ENCODE results near the gene WDR43. TPM values are rescaled to one million over a fixed set of nuclear protein-coding genes. Genes with fewer than 3 reads are reported as not detected.

The WDR43 gene
- total RNA-seq, 1 donor from 2014 or later = 21.0 TPM

DNA sequence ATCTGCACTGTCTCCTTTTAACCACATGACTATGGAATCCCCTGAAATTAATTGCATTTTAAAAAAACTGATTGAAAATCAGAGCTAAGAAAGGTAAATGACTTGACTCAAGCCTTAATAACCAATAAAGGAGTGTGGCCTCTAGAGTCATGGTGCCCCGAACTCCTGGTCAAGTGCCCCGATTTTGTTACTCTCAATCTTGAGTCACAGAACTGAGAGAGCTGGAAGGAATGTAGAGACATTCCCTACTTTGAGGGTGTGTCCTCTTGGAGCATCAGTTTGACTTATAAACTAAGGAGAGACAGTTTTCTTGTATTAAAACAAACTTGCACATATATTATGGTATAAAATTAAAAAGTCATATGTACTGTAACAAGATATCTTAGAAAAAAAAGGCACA, 2.4 kb downstream of the WDR43 start:
- no peak for DNase-seq
- peaks cover 47% of the 10 kb centered on the region for H3K4me1 ChIP-seq

GRCh38 chr2:28898048-28898447, 3.6 kb downstream of the WDR43 start:
- H3K4me3 ChIP-seq = no peak overlapping the region
- TF ChIP-seq, protein P1, sequence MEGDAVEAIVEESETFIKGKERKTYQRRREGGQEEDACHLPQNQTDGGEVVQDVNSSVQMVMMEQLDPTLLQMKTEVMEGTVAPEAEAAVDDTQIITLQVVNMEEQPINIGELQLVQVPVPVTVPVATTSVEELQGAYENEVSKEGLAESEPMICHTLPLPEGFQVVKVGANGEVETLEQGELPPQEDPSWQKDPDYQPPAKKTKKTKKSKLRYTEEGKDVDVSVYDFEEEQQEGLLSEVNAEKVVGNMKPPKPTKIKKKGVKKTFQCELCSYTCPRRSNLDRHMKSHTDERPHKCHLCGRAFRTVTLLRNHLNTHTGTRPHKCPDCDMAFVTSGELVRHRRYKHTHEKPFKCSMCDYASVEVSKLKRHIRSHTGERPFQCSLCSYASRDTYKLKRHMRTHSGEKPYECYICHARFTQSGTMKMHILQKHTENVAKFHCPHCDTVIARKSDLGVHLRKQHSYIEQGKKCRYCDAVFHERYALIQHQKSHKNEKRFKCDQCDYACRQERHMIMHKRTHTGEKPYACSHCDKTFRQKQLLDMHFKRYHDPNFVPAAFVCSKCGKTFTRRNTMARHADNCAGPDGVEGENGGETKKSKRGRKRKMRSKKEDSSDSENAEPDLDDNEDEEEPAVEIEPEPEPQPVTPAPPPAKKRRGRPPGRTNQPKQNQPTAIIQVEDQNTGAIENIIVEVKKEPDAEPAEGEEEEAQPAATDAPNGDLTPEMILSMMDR (IDR thresholded peaks at IDR 0.05; ENCODE audit: borderline replicate concordance) = no peak
- no peaks in the 10 kb centered on the region for H3K27me3 ChIP-seq (ENCODE audit: low read depth)
- no peak overlapping the region for H3K27ac ChIP-seq (replicated peaks)
- peaks cover 10% of the 10 kb centered on the region for H3K36me3 ChIP-seq
- no peak for DNase-seq
- intact Hi-C loops (cut with micrococcal nuclease) = no loop called here
- H3K4me1 ChIP-seq = peaks cover 47% of the 10 kb centered on the region
- H3K9me3 ChIP-seq (replicated peaks) = no peaks in the 10 kb centered on the region

More for the DNA sequence above, 2.4 kb downstream of the WDR43 start:
- TF ChIP-seq, protein P1 (IDR thresholded peaks at IDR 0.05; ENCODE audit: borderline replicate concordance) = no peak
- H3K9me3 ChIP-seq (replicated peaks) = no peaks in the 10 kb centered on the region
- no peak overlapping the region for H3K27ac ChIP-seq (replicated peaks)
- intact Hi-C loops (cut with micrococcal nuclease) = no loop called here
- H3K27me3 ChIP-seq (ENCODE audit: low read depth) = no peaks in the 10 kb centered on the region
- H3K36me3 ChIP-seq = peaks cover under 1% of the 10 kb centered on the region
- no peak overlapping the region for H3K4me3 ChIP-seq

- intact Hi-C loops (cut with micrococcal nuclease) = no loop called here
- TF ChIP-seq, protein P1 (IDR thresholded peaks at IDR 0.05; ENCODE audit: borderline replicate concordance) = no peak
- Histone ChIP-seq H3K27ac (replicated peaks) (no peak overlapping the region), H3K27me3 (ENCODE audit: low read depth) (no peaks in the 10 kb centered on the region), H3K4me1 (peaks cover 31% of the 10 kb centered on the region), H3K4me3 (no peak overlapping the region), H3K9me3 (replicated peaks) (no peaks in the 10 kb centered on the region), H3K36me3 (peaks cover 17% of the 10 kb centered on the region)
- DNase-seq = no peak
These were observed 6.7 kb downstream of the WDR43 start for GRCh38 chr2:28901202-28901601.

- no peak for DNase-seq
- intact Hi-C loops (cut with micrococcal nuclease) = no loop called here
- no peaks in the 10 kb centered on the region for H3K9me3 ChIP-seq (replicated peaks)
- H3K27ac ChIP-seq (replicated peaks) = no peak overlapping the region
- no peaks in the 10 kb centered on the region for H3K27me3 ChIP-seq (ENCODE audit: low read depth)
- no peak overlapping the region for H3K4me3 ChIP-seq
- peaks cover 25% of the 10 kb centered on the region for H3K4me1 ChIP-seq
- peaks cover 23% of the 10 kb centered on the region for H3K36me3 ChIP-seq
- TF ChIP-seq, protein P1 (IDR thresholded peaks at IDR 0.05; ENCODE audit: borderline replicate concordance) = no peak
These were observed 7.4 kb downstream of the WDR43 start for GRCh38 chr2:28901841-28902240.

DNA sequence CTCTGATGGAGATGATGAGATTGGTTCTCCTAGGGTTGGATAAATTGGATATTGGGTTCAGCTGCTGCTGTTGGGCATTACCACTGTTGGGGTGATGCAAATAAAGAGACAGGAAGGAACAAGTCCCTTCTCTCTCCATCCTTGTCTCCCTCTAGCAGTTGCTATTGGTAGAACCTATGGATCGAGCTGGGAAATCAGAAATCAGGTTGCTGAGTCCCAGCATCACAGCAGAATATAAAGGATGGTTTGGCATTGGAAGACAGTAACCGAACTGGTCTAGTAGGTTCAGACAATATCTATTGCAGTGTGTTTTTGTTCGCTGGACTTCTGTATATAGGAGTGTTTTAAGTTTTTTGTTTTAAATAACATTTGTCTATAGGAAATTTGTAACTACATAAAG, 8.1 kb downstream of the WDR43 start:
- Histone ChIP-seq H3K4me1 (peaks cover 17% of the 10 kb centered on the region), H3K36me3 (peaks cover 30% of the 10 kb centered on the region), H3K4me3 (no peak overlapping the region), H3K27ac (replicated peaks) (no peak overlapping the region), H3K9me3 (replicated peaks) (no peaks in the 10 kb centered on the region), H3K27me3 (ENCODE audit: low read depth) (no peaks in the 10 kb centered on the region)
- DNase-seq = no peak
- TF ChIP-seq, protein P1 (IDR thresholded peaks at IDR 0.05; ENCODE audit: borderline replicate concordance) = no peak
- intact Hi-C loops (cut with micrococcal nuclease) = no loop called here

- no peak for DNase-seq
- TF ChIP-seq, protein P1 (IDR thresholded peaks at IDR 0.05; ENCODE audit: borderline replicate concordance) = no peak
- peaks cover 47% of the 10 kb centered on the region for H3K36me3 ChIP-seq
- no peaks in the 10 kb centered on the region for H3K27me3 ChIP-seq (ENCODE audit: low read depth)
- no peak overlapping the region for H3K4me3 ChIP-seq
- no peaks in the 10 kb centered on the region for H3K9me3 ChIP-seq (replicated peaks)
- peaks cover 8% of the 10 kb centered on the region for H3K4me1 ChIP-seq
- no peak overlapping the region for H3K27ac ChIP-seq (replicated peaks)
- intact Hi-C loops (cut with micrococcal nuclease) = no loop called here
These were observed 9.8 kb downstream of the WDR43 start for GRCh38 chr2:28904295-28904694.
